HG02623 (cell line): ENCODE measurements around the gene RSPH1.

Experiments used
- ATAC-seq: cut with Tn5 transposase; IDR thresholded peaks from one replicate; pipeline ENCODE4 v1.9.1; 2021; ENCODE audit warnings: moderate library complexity; ENCODE audit not compliant: unreplicated experiment

RSPH1 gene

DNA sequence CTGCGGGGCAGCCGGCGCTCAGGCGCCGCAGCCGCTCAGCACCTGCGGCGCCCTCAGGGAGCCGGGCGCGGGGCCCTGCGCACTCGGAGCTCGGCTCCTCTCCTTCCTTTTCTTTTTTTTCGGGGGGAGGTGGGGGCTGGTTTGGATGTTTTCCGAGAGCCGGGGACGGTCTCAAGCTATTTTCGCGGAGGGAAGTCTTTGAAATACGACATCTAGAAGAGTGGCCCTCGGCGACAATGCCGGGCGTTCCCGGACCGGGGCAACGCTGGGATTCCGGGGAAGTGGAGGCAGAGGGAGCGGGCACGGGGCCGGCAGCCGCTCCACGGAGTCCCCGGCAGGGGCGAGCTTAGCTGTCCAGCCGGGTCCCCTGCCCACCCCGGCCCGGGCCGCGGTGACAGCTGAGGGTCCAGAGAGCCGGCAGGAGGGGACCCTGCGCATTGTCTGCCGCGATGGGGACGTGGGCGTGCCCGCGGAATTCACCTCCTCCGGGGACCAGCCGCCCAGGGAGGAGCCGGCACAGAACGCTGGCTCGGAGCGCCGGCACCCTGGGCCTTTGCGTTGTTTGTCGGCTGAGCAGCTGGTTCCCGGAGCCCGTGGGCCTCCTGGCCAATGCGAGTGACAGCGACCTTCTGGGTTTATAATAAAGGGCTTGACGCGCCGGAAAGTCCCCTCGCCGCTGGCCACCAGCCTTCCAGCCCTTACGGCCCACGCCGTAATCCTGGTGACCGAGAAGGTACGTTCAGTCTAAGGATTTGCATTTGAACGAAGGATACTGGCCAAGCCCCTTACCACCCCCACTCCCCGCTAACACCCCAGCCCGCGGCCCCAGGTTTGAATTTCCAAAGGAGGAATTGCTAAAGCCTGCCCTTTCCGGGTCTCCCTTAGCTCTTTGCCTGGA lies 18.2 kb upstream of the RSPH1 start:
- peak; percentile 57 for ATAC-seq

DNA sequence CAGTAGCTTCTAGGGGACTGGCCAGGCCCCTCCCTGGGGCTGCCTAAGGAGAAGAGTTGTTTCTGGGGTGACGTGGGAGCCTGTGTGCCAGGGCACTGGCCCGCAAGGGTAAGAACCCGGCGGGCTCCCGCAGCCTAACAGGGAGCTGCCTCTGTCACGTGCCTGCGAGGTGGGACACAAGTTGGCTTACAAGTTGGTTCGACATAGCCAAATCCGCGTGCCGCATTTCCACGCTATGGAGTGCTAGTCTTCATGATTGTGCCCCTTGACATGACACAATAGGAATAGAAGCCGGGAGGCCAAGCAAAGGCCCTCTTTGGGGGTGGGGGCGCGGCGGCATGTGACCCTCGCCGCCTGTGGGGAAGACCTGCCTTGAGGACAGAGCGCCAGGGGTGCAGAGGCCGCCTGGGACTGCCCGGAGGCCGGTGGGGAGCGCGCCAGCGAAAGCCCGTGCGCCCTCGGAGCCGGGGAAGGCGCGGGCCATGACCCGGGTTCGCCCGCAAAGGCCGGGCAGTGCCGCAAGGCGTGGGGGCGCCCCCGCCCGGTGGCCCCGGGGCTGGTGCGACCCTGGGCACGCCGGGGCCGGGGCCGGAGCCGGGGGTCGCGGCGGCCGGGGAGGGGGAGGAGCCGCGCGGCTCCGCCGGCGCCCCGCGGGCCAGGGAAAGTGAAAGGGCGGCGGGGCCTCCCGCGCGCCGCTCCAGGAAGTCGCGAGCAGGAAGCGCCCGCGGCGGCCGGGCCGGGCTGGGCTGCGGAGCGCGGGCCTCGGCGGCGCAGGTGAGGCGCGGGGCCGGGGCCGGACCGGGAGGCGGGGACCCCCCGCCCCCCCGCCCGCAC lies 17.3 kb upstream of the RSPH1 start, which contains the start of gene SLC37A1:
Gene SLC37A1 (plus strand): TSS at position 702 of the 834 bp plus-strand sequence. CDS start 4,603 bp downstream, outside the sequence.
- ATAC-seq, result peak; percentile 44

DNA sequence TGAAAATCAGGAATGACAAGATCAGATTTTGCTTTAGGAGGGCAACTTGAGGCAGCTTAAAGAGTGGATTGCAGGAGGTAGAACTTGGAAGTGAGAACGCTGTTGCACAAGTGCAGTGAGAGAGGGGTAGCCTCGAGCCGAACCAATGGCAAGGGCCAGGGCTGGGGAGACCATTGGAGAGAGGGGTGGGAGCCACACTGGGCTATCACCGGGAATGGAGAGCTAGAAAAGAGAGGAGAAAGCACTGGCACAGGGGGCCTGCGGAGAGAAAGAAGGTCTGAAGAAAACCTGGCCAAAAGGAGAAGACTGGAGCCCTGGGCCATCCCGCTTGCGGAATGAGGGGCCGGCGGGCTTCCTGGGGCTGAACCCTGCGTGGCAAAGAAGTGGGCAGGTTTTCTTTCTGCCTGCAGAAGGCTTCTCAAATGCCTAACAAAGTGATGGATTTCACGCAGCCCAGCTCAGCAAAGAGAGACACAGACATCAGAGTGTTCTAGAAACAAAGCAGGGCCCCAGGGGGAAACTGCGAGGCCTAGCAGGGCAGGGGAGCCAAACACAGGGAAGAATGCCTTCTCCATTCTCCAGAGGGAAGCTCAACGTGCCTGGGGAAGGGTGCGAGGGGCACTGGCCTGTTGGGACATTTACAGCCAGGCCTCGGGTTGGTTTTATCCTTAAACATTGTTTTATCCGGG lies 16.5 kb upstream of the RSPH1 start:
- ATAC-seq, result no peak

- ATAC-seq, result no peak
Observed at GRCh38 chr21:42509244-42509643, 13.2 kb upstream of the RSPH1 start.

DNA sequence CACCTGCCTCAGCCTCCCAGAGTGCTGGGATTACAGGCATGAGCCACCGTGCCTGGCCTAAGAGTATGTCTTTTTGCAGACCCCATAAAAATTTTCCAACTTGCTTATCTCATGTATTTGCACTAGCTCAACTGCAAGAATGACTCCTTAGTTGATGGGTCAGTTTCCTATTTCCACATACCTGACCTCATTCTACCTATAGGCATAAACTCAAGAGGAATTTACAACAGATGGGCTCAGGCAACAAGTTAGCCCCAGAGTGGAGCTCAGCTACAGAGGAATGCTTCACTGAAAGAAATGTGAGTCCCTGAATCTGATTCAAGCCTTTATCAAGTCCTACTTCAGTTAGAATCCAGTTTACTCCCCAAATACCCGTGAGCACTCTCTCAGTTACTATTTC lies 12.3 kb upstream of the RSPH1 start:
- no peak for ATAC-seq

DNA sequence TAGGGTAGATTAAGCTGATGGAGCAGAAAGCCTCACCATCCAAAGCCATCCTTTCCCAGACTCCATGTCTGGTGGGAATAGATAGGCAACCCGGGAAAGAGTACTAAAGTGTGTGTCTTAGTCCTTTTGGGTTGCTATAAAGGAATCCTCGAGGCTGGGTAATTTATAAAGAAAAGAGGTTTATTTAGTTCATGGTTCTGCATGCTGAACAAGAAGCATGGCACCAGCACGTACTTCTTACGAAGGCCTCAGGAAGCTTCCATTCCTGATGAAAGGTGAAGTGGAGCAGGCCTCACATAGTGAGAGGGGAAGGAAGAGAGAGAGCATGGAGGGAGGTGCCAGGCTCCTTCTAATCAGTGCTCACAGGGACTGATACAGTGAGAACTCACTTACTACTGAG lies 11.4 kb upstream of the RSPH1 start:
- no peak for ATAC-seq

- ATAC-seq, result peak; percentile 82
Observed at GRCh38 chr21:42505090-42505726, 9.2 kb upstream of the RSPH1 start.

GRCh38 chr21:42503711-42504110 lies 7.7 kb upstream of the RSPH1 start:
- no peak for ATAC-seq

GRCh38 chr21:42500736-42501135 lies 4.7 kb upstream of the RSPH1 start:
- ATAC-seq, result no peak

DNA sequence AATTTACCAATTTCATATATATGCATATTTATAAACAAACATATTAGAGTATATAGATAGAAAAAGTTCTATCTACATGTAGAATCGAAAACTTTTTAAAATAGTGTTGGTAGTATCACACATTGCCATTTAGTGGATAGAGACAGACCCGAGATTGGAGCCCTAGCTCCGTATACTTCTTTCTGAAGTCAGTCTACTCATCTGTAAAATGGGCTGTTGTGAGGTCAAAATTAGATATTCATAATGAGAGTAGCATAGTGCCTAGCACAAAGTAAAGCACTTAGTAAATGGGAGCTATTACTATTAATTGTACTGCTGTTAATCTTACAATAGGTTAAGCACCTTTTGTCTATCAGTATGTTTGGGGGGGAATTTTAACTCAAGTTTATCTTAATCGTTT lies 4.2 kb upstream of the RSPH1 start:
- no peak for ATAC-seq

- ATAC-seq, result no peak
Observed at GRCh38 chr21:42499444-42500112, 3.6 kb upstream of the RSPH1 start.

- no peak for ATAC-seq
Observed at GRCh38 chr21:42498012-42498411, 2.0 kb upstream of the RSPH1 start.

- ATAC-seq, result no peak
Observed at GRCh38 chr21:42496839-42497202, 797 bp upstream of the RSPH1 start.

- peak; percentile 5 for ATAC-seq
Observed at GRCh38 chr21:42495765-42496119, 282 bp downstream of the RSPH1 start.

DNA sequence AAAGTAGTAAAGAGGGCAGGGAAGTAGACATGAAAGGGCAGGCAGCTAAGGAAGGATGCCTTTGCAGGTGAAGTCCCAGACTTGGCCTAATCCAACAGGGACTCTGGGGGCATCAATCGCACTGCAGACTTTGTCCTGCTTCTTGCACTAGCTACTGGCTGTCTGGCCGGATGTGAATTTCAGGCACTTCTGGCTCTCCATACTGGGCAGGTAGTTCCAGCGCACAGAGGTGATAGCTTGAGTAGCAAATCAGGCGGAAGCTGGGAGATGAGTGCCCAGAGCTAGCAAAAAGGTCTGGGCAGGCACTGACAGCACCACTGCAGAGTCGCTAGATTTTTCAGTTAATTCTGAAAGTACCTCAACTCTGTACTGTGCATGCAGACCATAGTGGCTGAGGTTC lies 997 bp downstream of the RSPH1 start:
- ATAC-seq, result no peak

- no peak for ATAC-seq
Observed at GRCh38 chr21:42493109-42494060, 2.6 kb downstream of the RSPH1 start.

DNA sequence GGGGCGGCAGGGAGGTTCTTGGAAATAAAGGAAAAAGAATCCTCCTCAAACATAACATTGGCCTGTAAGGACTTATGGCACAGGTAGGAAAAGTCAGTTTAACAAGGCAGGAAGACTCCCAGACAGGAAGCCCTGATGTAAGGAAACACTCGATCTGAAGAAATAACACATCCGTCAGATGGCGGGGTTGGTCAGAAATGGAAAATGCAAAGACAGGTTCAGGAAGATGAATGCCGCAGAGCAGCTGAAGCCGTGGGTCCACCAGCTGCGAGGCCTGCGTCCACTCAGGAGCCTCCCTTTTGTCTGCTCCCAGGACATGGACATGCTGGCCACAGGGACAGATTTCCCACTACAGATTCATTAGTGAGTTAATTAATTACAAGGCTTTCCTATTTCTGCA lies 3.8 kb downstream of the RSPH1 start:
- ATAC-seq, result no peak

GRCh38 chr21:42491328-42491727 lies 4.7 kb downstream of the RSPH1 start:
- no peak for ATAC-seq

GRCh38 chr21:42490720-42491119 lies 5.3 kb downstream of the RSPH1 start:
- no peak for ATAC-seq
